Measurements from ENCODE around the gene PRKAG2.

DNA sequence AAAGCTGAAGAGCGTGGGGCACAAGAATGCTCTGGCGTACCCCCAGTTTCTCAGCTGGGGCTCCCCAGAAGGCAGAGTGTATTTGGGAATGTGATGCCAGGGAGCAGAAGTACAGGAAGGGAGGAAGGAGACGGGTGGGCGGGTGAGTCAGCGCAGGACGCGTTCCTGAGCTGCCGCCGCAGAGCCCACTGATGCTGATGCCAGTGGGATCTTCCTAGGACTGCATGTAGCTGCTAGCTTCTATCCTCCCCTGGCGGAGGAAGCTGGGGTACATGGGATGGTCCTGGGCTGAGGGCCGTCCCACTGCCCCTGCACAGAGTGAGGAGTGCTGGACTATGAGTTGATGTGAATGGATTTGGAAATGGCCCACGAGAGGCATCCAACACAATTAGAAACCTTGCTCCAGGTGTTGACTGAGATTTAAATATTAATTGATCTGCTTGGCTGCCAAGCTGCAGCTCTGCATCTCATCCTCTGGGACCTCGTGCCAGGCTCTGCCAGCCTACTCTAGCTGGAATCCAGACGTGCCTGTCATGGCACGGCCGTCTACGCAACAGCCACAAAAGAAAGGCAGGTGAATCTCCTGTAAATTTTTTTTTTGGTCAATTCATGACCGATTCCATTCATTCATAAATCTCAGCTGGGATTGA lies 291.0 kb downstream of the PRKAG2 start:
- TF ChIP-seq DNMT1 (CRISPR knock-in tag; IDR thresholded peaks at IDR 0.05) = no peak
- TF ChIP-seq, protein P1, sequence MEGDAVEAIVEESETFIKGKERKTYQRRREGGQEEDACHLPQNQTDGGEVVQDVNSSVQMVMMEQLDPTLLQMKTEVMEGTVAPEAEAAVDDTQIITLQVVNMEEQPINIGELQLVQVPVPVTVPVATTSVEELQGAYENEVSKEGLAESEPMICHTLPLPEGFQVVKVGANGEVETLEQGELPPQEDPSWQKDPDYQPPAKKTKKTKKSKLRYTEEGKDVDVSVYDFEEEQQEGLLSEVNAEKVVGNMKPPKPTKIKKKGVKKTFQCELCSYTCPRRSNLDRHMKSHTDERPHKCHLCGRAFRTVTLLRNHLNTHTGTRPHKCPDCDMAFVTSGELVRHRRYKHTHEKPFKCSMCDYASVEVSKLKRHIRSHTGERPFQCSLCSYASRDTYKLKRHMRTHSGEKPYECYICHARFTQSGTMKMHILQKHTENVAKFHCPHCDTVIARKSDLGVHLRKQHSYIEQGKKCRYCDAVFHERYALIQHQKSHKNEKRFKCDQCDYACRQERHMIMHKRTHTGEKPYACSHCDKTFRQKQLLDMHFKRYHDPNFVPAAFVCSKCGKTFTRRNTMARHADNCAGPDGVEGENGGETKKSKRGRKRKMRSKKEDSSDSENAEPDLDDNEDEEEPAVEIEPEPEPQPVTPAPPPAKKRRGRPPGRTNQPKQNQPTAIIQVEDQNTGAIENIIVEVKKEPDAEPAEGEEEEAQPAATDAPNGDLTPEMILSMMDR (CRISPR knock-in tag; IDR thresholded peaks at IDR 0.05) = no peak
- no peak for TF ChIP-seq GZF1 (CRISPR knock-in tag; IDR thresholded peaks at IDR 0.05)
- TF ChIP-seq, protein P2, sequence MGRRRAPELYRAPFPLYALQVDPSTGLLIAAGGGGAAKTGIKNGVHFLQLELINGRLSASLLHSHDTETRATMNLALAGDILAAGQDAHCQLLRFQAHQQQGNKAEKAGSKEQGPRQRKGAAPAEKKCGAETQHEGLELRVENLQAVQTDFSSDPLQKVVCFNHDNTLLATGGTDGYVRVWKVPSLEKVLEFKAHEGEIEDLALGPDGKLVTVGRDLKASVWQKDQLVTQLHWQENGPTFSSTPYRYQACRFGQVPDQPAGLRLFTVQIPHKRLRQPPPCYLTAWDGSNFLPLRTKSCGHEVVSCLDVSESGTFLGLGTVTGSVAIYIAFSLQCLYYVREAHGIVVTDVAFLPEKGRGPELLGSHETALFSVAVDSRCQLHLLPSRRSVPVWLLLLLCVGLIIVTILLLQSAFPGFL (CRISPR knock-in tag; IDR thresholded peaks at IDR 0.05) = no peak
- TF ChIP-seq, protein P3, sequence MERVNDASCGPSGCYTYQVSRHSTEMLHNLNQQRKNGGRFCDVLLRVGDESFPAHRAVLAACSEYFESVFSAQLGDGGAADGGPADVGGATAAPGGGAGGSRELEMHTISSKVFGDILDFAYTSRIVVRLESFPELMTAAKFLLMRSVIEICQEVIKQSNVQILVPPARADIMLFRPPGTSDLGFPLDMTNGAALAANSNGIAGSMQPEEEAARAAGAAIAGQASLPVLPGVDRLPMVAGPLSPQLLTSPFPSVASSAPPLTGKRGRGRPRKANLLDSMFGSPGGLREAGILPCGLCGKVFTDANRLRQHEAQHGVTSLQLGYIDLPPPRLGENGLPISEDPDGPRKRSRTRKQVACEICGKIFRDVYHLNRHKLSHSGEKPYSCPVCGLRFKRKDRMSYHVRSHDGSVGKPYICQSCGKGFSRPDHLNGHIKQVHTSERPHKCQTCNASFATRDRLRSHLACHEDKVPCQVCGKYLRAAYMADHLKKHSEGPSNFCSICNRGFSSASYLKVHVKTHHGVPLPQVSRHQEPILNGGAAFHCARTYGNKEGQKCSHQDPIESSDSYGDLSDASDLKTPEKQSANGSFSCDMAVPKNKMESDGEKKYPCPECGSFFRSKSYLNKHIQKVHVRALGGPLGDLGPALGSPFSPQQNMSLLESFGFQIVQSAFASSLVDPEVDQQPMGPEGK (CRISPR knock-in tag; IDR thresholded peaks at IDR 0.05) = no peak
- TF ChIP-seq, protein P4, sequence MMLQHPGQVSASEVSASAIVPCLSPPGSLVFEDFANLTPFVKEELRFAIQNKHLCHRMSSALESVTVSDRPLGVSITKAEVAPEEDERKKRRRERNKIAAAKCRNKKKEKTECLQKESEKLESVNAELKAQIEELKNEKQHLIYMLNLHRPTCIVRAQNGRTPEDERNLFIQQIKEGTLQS (CRISPR knock-in tag; IDR thresholded peaks at IDR 0.05) = no peak
- TF ChIP-seq RBAK (CRISPR knock-in tag; IDR thresholded peaks at IDR 0.05) = no peak
